ENCODE results near the gene CHRNE.

CHRNE gene

DNA sequence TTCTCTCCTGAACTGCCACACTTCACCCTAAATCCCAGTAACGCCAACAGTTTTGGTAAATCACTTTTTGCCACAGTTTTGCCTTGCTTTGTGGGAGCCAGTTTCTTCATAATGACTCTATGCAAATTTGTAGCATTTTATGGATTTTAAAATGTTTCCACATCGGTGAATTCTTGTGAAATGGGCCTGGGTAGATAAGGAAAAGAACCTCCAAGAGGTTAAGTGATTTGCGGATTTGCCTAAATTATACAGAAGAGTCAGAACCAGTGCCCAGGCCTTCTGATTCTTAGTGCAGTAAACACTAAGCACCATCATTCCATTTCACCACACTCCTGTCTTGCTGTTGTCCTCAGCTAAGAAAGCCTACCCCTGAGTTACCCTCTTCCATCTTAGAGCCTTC is 51.8 kb downstream of the CHRNE start:
- DNase-seq, result no peak

DNA sequence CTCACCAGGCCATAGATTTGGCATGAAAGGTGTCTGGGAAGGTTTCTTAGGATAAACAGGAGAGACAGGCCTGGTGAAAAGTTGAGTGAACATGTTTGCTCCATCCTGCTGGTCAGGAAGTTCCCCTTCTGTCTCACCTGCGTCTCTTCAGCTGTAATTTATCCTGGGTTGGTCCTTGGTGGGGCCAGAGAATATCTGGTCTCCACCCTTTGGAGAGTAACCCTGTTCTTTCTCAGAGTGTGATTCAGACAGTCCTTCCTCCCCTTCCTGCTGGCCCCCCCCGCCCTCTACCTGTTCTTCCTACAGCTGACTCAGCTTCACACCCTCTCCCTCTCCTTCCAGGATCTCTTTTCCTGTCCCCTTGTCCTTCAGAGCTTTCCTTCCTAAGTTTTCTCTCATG is 52.7 kb downstream of the CHRNE start:
- no peak for DNase-seq

DNA sequence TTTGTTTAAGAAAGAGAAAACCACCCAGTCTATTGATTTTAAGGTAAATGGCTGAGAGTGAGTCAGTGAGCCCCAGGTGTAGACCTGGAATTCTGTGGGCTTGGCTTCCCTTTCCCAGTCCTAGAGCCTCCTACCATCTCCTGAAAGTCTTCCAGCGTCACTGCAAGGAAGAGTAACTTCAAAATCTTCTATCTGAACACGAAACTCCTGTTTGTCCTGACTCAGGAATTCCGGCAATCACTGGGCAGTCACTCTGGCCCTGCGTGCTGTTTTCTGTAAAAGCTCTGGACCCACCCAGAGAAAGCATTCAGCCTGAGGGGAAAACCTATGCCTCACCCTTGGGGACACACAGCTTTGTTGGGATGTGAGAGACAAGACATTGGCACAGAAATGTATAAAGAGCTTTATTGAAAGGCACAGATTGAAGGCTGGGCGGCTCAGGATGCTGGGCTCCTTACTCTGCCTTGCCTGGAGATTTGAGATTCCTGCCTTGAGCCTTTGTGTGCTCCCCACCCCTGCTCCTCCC is 53.8 kb downstream of the CHRNE start:
- no peak for DNase-seq
